DOHH2 (cell line): ENCODE data around the gene EXOSC7.

ENCODE experiments used
- H3F3A ChIP-seq: fragments of 200-600 bp; sonication (generic), shearing (Covaris generic); 2 replicates; pipeline ENCODE4 v1.6.0; 2016; ENCODE audit warnings: antibody characterized with exemption, mild to moderate bottlenecking; ENCODE audit not compliant: control insufficient read depth, insufficient read depth
- H3K27ac ChIP-seq: fragments of 200-600 bp; sonication (generic); 2 replicates; pipeline ENCODE4 v1.5.1; 2014; ENCODE audit warnings: low read depth, mild to moderate bottlenecking, low read length, moderate library complexity
- H3K27me3 ChIP-seq: fragments of 200-600 bp; sonication (generic); 2 replicates; pipeline ENCODE4 v1.6.1; 2014; ENCODE audit warnings: mild to moderate bottlenecking, low read length, mixed read lengths; ENCODE audit not compliant: control insufficient read depth
- H3K36me3 ChIP-seq: fragments of 200-600 bp; sonication (generic); 2 replicates; pipeline ENCODE4 v1.6.1; 2014; ENCODE audit warnings: mild to moderate bottlenecking, low read length, moderate library complexity, mixed read lengths; ENCODE audit not compliant: control insufficient read depth
- H3K4me1 ChIP-seq: fragments of 200-600 bp; sonication (generic); 2 replicates; pipeline ENCODE4 v1.6.1; 2014; ENCODE audit warnings: mild to moderate bottlenecking, low read length, mixed read lengths; ENCODE audit not compliant: control insufficient read depth
- H3K4me2 ChIP-seq: fragments of 200-600 bp; sonication (generic); 2 replicates; pipeline ENCODE4 v1.6.0; 2014; ENCODE audit warnings: mild to moderate bottlenecking, low read length, moderate library complexity
- H3K4me3 ChIP-seq: fragments of 200-600 bp; sonication (generic); 2 replicates; pipeline ENCODE4 v1.5.1; 2014; ENCODE audit warnings: mild to moderate bottlenecking, low read length, mixed read lengths
- H3K79me2 ChIP-seq: fragments of 200-600 bp; sonication (generic); 2 replicates; pipeline ENCODE4 v1.6.1; 2014; ENCODE audit warnings: mild to moderate bottlenecking, low read length, mixed read lengths; ENCODE audit not compliant: control insufficient read depth
- H3K9me2 ChIP-seq: fragments of 200-600 bp; sonication (generic); replicated peaks from 2 replicates; pipeline ENCODE4 v1.6.1; 2014; ENCODE audit warnings: mild to moderate bottlenecking, low read length, mixed read lengths; ENCODE audit not compliant: control insufficient read depth
- H3K9me3 ChIP-seq: fragments of 200-600 bp; sonication (generic); 2 replicates; pipeline ENCODE4 v1.6.1; 2014; ENCODE audit warnings: antibody characterized with exemption, low read length, mixed read lengths; ENCODE audit not compliant: control insufficient read depth, insufficient read depth
- H4K20me1 ChIP-seq: fragments of 200-600 bp; sonication (generic); 2 replicates; pipeline ENCODE4 v1.6.0; 2014; ENCODE audit warnings: low read depth, mild to moderate bottlenecking, antibody characterized with exemption, low read length, moderate library complexity; ENCODE audit not compliant: control insufficient read depth, insufficient read depth
- EZH2phosphoT487 ChIP-seq: fragments of 200-600 bp; sonication (generic); IDR thresholded peaks from 2 replicates; pipeline ENCODE4 v1.6.1; 2017; ENCODE audit warnings: borderline replicate concordance, mild to moderate bottlenecking, antibody characterized with exemption, low read length, moderate library complexity, mixed read lengths
- TF ChIP-seq, protein P1 (sequence below): fragments of 200-600 bp; sonication (generic); IDR thresholded peaks from one replicate; pipeline ENCODE4 v1.5.1; 2014; ENCODE audit warnings: antibody characterized with exemption, mild to moderate bottlenecking, low read depth, low read length; ENCODE audit not compliant: poor library complexity, severe bottlenecking

Gene EXOSC7

DNA sequence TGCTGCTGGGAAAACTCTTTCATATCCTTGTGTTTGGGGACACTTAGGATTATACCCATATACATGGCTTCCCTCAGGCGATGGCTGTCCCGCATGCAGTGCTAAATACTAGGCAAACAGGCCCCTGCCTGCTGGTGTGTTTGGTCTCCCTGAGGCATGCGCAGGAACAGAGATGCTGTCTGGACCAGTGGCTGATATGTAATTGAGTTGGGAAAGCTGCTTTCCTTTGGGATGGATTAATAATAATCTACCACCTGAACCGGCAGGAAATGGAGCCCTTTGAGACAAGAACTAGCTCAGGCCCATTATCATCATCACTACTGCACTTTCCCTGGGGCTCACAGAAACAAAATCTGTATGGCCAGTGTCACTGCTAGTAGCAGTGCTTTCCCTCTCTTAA is 18.1 kb upstream of the EXOSC7 start:
- peaks cover 23% of the 10 kb centered on the region; the same call in 1 of the 2 replicates for H3K36me3 ChIP-seq
- H3K9me3 ChIP-seq, result no peaks in the 10 kb centered on the region
- TF ChIP-seq, protein P1, sequence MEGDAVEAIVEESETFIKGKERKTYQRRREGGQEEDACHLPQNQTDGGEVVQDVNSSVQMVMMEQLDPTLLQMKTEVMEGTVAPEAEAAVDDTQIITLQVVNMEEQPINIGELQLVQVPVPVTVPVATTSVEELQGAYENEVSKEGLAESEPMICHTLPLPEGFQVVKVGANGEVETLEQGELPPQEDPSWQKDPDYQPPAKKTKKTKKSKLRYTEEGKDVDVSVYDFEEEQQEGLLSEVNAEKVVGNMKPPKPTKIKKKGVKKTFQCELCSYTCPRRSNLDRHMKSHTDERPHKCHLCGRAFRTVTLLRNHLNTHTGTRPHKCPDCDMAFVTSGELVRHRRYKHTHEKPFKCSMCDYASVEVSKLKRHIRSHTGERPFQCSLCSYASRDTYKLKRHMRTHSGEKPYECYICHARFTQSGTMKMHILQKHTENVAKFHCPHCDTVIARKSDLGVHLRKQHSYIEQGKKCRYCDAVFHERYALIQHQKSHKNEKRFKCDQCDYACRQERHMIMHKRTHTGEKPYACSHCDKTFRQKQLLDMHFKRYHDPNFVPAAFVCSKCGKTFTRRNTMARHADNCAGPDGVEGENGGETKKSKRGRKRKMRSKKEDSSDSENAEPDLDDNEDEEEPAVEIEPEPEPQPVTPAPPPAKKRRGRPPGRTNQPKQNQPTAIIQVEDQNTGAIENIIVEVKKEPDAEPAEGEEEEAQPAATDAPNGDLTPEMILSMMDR, result no peak
- no peak for TF ChIP-seq EZH2phosphoT487
- H3K79me2 ChIP-seq, result peaks cover 44% of the 10 kb centered on the region
- H4K20me1 ChIP-seq, result peaks cover 6% of the 10 kb centered on the region; the same call in 1 of the 2 replicates
- H3K4me2 ChIP-seq, result no peak overlapping the region
- H3K4me1 ChIP-seq, result peaks cover 35% of the 10 kb centered on the region
- H3F3A ChIP-seq, result no peaks in the 10 kb centered on the region
- H3K27me3 ChIP-seq, result no peaks in the 10 kb centered on the region
- no peaks in the 10 kb centered on the region for H3K9me2 ChIP-seq
- no peak overlapping the region for H3K27ac ChIP-seq
- no peak overlapping the region for H3K4me3 ChIP-seq

DNA sequence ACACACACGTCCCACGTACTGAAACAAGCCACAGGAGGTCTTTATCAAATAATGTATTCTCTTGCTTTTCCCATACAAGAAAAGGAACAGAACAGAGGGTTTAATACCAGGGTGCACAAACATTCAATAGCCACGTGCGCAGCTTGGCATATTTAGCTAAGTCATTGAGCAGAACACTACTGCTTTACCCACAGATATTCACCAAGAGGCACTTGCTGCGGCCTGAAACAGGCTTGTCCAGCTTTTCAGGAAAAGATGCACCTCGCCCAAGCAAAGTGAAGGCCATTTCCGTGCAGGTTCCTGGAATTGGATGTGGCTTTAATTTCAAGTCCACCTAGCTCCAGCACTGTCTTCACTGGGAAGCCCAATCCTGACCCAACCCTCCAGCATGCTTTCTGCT is 17.7 kb upstream of the EXOSC7 start:
- Histone ChIP-seq H3K9me3 (no peaks in the 10 kb centered on the region), H4K20me1 (peaks cover 6% of the 10 kb centered on the region; the same call in 1 of the 2 replicates), H3K4me2 (no peak overlapping the region), H3K36me3 (peaks cover 22% of the 10 kb centered on the region; the same call in 1 of the 2 replicates), H3F3A (no peaks in the 10 kb centered on the region), H3K79me2 (peaks cover 48% of the 10 kb centered on the region), H3K4me1 (peaks cover 35% of the 10 kb centered on the region), H3K27ac (no peak overlapping the region), H3K9me2 (no peaks in the 10 kb centered on the region), H3K4me3 (no peak overlapping the region), H3K27me3 (no peaks in the 10 kb centered on the region)
- TF ChIP-seq, protein P1, result no peak
- no peak for TF ChIP-seq EZH2phosphoT487

DNA sequence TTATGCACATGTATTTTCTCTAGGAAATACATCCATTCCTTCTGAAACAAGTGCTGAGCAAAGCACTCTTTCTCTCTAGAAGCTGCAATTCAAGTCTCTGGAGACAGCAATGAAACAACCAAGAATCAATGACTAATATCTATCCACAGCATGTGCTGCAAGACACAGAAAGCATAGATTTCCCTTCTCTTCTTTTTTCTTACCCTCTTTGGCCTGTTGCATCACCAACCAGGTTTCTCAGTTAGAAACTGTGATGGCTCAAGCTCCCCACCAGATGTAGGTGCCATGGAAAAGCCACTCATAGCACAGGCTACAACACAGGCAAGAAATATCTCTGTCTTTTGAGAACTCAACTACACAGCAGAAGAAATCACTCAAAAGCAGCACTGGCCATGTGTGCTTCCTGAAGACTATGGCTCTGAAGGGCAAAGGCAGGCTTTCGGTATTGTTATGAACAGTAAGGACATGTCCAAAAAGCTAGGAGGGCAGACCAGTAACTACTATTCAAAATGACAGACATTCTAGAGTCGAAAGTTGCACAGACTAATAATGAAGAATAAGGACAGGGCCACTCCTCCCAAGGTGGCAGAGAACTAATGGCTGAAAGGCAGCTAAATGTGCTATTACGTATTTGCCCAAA is 15.5 kb upstream of the EXOSC7 start:
- Histone ChIP-seq H3F3A (no peaks in the 10 kb centered on the region), H4K20me1 (peaks cover 6% of the 10 kb centered on the region), H3K4me1 (peaks cover 20% of the 10 kb centered on the region), H3K27me3 (no peaks in the 10 kb centered on the region), H3K27ac (no peak overlapping the region), H3K4me3 (no peak overlapping the region), H3K9me3 (no peaks in the 10 kb centered on the region), H3K36me3 (peaks cover 15% of the 10 kb centered on the region; the same call in 1 of the 2 replicates), H3K79me2 (peaks cover 64% of the 10 kb centered on the region), H3K9me2 (no peaks in the 10 kb centered on the region), H3K4me2 (no peak overlapping the region)
- TF ChIP-seq, protein P1, result no peak
- no peak for TF ChIP-seq EZH2phosphoT487
